ENCODE data around the gene RPL29.

DNA sequence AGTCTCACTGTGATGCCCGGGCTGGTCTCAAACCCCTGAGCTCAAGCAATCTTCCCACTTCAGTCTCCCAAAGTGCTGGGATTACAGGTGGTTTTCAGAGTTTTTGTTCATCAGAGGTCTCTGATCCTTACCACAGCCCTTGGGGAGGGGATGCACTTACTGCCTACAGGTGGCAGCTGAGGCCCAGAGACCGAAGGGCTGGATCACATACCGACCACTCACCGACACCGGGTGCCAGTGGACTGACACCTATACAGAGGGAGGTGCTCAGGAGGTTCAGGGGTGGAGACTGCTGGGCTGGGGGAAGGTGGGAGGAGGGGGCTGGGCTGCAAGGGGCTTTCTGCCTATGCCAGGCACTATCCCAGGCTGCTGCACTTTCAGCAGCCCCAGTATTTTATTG, 41.1 kb upstream of the RPL29 start:
- TF ChIP-seq, protein P1, sequence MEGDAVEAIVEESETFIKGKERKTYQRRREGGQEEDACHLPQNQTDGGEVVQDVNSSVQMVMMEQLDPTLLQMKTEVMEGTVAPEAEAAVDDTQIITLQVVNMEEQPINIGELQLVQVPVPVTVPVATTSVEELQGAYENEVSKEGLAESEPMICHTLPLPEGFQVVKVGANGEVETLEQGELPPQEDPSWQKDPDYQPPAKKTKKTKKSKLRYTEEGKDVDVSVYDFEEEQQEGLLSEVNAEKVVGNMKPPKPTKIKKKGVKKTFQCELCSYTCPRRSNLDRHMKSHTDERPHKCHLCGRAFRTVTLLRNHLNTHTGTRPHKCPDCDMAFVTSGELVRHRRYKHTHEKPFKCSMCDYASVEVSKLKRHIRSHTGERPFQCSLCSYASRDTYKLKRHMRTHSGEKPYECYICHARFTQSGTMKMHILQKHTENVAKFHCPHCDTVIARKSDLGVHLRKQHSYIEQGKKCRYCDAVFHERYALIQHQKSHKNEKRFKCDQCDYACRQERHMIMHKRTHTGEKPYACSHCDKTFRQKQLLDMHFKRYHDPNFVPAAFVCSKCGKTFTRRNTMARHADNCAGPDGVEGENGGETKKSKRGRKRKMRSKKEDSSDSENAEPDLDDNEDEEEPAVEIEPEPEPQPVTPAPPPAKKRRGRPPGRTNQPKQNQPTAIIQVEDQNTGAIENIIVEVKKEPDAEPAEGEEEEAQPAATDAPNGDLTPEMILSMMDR (IDR thresholded peaks at IDR 0.05; ENCODE audit: insufficient read depth, low read depth, low read length) = no peak
- no peak for TF ChIP-seq EZH2 (IDR thresholded peaks at IDR 0.05; ENCODE audit: insufficient read depth, low read length)
